ENCODE data around the gene IGFBP5.

The IGFBP5 gene

DNA sequence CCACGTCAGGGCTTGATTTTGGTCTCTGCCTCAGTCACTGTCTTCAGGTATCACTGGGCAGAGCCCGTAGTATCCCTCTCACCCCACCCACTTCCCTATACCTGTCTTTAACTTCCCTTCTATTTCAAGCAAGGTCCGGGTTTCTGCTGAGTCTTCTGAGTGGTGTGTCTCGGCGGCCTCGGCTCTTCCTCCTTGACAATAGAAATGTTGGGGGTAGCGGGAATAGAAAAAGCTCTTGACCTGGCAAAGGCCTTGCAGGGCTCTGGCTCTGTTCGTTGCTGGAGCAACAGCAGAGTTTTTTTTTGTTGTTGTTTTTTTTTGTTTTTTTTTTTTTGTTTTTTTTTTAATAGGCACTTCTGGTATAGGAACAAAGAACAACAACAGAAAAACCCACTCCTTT is 16.0 kb upstream of the IGFBP5 start:
- no peak for DNase-seq (ENCODE audit: low read depth in 1 of 2, low spot score in 1 of 2)
- TF ChIP-seq SPI1 (IDR thresholded peaks at IDR 0.05; ENCODE audit: borderline replicate concordance, low read depth) (no peak), GABPA (IDR thresholded peaks at IDR 0.05; ENCODE audit: low read depth) (no peak), POLR2AphosphoS5 (IDR thresholded peaks at IDR 0.05; ENCODE audit: low read depth) (no peak)
- TF ChIP-seq, protein P1, sequence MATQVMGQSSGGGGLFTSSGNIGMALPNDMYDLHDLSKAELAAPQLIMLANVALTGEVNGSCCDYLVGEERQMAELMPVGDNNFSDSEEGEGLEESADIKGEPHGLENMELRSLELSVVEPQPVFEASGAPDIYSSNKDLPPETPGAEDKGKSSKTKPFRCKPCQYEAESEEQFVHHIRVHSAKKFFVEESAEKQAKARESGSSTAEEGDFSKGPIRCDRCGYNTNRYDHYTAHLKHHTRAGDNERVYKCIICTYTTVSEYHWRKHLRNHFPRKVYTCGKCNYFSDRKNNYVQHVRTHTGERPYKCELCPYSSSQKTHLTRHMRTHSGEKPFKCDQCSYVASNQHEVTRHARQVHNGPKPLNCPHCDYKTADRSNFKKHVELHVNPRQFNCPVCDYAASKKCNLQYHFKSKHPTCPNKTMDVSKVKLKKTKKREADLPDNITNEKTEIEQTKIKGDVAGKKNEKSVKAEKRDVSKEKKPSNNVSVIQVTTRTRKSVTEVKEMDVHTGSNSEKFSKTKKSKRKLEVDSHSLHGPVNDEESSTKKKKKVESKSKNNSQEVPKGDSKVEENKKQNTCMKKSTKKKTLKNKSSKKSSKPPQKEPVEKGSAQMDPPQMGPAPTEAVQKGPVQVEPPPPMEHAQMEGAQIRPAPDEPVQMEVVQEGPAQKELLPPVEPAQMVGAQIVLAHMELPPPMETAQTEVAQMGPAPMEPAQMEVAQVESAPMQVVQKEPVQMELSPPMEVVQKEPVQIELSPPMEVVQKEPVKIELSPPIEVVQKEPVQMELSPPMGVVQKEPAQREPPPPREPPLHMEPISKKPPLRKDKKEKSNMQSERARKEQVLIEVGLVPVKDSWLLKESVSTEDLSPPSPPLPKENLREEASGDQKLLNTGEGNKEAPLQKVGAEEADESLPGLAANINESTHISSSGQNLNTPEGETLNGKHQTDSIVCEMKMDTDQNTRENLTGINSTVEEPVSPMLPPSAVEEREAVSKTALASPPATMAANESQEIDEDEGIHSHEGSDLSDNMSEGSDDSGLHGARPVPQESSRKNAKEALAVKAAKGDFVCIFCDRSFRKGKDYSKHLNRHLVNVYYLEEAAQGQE (IDR thresholded peaks at IDR 0.05; ENCODE audit: insufficient replicate concordance, low read depth), result no peak
- TF ChIP-seq, protein P2, sequence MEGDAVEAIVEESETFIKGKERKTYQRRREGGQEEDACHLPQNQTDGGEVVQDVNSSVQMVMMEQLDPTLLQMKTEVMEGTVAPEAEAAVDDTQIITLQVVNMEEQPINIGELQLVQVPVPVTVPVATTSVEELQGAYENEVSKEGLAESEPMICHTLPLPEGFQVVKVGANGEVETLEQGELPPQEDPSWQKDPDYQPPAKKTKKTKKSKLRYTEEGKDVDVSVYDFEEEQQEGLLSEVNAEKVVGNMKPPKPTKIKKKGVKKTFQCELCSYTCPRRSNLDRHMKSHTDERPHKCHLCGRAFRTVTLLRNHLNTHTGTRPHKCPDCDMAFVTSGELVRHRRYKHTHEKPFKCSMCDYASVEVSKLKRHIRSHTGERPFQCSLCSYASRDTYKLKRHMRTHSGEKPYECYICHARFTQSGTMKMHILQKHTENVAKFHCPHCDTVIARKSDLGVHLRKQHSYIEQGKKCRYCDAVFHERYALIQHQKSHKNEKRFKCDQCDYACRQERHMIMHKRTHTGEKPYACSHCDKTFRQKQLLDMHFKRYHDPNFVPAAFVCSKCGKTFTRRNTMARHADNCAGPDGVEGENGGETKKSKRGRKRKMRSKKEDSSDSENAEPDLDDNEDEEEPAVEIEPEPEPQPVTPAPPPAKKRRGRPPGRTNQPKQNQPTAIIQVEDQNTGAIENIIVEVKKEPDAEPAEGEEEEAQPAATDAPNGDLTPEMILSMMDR (IDR thresholded peaks at IDR 0.05; ENCODE audit: insufficient read depth, low read length), result no peak
- no peak overlapping the region for H3K4me3 ChIP-seq (replicated peaks; ENCODE audit: insufficient read depth, low read length)
- H3K27ac ChIP-seq (replicated peaks), result no peak overlapping the region
- peaks cover 2% of the 10 kb centered on the region for H3K27me3 ChIP-seq (ENCODE audit: insufficient read depth, poor library complexity, severe bottlenecking)

DNA sequence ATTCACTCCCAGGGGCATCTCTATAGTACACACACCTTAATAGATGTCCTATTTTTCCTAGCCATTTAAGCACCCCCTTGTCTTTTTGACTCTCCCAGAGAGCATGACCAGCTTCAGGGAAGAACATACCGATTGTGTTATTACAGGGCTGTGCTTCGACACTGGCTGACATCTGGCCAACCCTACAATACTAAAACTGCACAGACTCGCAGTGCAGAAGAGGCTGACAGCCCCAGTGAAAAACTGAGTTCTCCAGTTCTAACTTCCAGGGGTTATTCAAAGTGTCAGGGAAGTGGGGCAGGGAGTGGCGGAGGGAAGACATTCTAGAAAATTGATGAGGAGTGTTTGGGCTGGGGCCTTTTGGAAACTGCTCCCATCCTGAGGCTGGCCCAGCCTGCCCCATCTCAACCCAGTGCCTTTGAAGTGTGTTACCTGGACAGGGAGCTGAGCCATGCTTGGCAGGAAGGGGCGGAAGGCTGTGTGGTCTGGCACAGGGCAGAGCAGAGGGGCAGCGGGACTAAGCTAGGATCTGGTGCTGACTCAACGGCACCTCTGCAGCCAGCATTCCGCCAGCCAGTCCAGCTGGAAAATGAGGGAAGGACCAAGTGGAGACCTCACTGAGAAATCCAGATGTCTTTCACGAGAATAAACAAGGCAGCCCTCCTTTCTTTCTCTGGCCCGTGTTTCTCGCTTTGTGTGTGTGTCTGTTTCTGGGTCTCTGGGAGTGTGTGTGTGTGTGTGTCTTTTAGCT is 15.4 kb upstream of the IGFBP5 start:
- no peak overlapping the region for H3K27ac ChIP-seq (replicated peaks)
- no peak for DNase-seq (ENCODE audit: low read depth in 1 of 2, low spot score in 1 of 2)
- no peak overlapping the region for H3K4me3 ChIP-seq (replicated peaks; ENCODE audit: insufficient read depth, low read length)
- peaks cover 2% of the 10 kb centered on the region for H3K27me3 ChIP-seq (ENCODE audit: insufficient read depth, poor library complexity, severe bottlenecking)
- TF ChIP-seq, protein P2 (IDR thresholded peaks at IDR 0.05; ENCODE audit: insufficient read depth, low read length), result no peak
- TF ChIP-seq, protein P1 (IDR thresholded peaks at IDR 0.05; ENCODE audit: insufficient replicate concordance, low read depth), result no peak
- no peak for TF ChIP-seq POLR2AphosphoS5 (IDR thresholded peaks at IDR 0.05; ENCODE audit: low read depth)
- no peak for TF ChIP-seq GABPA (IDR thresholded peaks at IDR 0.05; ENCODE audit: low read depth)
- TF ChIP-seq SPI1 (IDR thresholded peaks at IDR 0.05; ENCODE audit: borderline replicate concordance, low read depth), result no peak

DNA sequence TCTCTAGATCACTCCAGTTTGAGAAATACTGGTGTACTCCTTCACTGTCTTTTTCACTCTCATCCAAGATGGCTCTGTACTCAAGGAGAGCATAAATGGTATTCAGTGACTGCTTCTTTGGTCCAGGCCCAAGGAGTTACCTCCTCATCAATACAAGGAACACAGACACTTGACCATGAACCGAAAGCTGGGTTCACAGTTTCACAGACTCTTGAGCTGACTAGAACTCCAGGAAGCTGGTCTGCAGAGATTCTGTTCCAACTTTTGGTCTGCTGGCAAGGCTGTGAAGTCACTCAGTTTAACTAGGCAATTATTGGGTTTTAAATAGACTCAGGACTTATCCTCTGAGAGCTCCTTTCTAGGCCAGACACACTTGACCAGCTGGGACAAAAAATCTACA is 7.4 kb upstream of the IGFBP5 start:
- TF ChIP-seq SPI1 (IDR thresholded peaks at IDR 0.05; ENCODE audit: borderline replicate concordance, low read depth) (no peak), POLR2AphosphoS5 (IDR thresholded peaks at IDR 0.05; ENCODE audit: low read depth) (no peak), GABPA (IDR thresholded peaks at IDR 0.05; ENCODE audit: low read depth) (no peak)
- TF ChIP-seq, protein P2 (IDR thresholded peaks at IDR 0.05; ENCODE audit: insufficient read depth, low read length), result no peak
- TF ChIP-seq, protein P1 (IDR thresholded peaks at IDR 0.05; ENCODE audit: insufficient replicate concordance, low read depth), result no peak
- no peak for DNase-seq (ENCODE audit: low read depth in 1 of 2, low spot score in 1 of 2)
- Histone ChIP-seq H3K27me3 (ENCODE audit: insufficient read depth, poor library complexity, severe bottlenecking) (peaks cover 21% of the 10 kb centered on the region), H3K4me3 (replicated peaks; ENCODE audit: insufficient read depth, low read length) (no peak overlapping the region), H3K27ac (replicated peaks) (no peak overlapping the region)
